ENCODE data around the gene RGL2.

RGL2 gene

DNA sequence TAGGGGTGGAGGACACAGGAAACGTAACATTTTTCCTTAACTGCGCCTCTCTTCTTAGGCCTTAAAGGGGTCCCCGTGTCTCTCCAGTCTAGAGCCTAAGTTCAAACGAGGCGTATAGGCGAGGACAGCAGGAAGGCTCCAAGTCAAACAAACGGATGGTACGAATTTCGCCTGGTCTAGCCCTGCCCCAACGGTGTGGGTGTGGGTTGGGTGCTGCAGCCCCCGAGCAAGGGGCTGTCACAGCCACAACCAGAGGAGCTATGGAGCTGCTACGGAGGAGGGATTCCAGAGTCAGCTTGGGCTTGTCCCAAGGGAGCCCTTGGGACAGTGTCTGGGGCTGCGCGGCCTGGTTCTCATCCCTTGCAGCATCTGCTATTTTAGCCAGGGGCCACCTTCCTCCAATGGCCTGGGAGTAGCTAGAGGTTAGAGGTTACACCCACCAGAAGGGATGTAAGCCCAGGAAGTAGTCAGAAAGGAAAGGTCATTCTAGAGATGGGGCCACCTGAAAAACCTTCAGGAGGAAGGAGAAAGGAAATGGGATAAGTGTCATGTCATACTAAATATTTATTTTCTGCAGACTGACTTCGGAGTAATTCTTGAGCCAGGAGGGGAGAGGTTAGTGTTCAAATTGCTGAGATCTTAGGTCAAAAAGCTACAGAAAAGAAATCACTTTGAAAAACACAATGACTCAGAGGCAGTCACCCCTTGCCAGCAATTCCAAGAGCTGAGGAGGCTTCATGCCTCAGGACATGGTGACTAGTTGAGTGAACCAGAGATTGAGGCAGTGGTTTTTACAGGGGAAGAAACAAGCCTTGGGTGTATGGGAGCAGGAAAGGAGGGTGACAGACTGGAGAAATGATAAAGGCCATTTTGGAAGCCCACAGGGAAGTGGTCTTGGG, 48.8 kb downstream of the RGL2 start:
- WGBS (ENCODE audit: insufficient coverage, insufficient read length): no CpG with 5 or more reads among the region's 15 CpGs

DNA sequence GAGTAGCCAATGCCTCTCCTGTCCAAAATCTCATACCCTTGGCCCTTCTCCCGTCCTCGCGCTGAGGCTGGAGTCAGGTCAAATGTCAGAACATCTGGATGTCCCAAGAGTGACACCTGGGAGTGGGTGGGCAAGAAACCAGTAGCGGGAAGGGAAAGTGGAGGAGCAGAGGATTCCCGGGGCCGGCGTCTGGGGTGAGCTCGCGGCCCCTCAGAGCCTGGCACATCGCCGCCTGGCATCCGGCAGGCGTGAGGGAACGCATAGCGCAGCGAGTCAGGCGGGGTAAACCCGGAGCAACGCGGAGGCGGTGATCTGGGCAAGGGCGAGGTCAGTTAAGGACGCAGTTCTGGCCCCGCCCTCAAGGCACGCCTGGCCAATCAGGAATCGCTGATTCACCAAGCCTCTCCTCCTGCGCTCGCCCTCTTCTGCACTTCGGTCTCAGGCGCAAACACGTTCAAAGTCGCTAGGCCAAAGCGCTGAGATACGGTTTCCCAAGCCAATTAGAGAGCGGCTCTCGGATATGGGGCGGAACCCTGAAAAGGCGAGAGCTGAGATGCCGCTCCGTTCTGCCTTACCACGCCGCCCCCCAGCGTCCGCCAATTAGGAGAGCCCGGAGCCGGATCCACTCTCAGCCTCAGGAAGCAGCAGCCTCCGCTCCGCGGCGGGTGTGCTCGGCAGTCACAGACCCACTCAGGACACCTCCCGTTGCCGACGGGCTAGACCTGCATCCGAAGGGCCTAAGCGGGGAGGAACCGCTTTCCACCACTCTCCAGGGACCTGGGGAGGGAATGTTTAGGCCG, 49.6 kb downstream of the RGL2 start:
- Histone ChIP-seq H3K36me3 (ENCODE audit: control insufficient read depth, insufficient read depth, low read length) (no peaks in the 10 kb centered on the region), H3K27me3 (ENCODE audit: control insufficient read depth, insufficient read depth, low read length) (no peaks in the 10 kb centered on the region; the same call in 1 of the 2 replicates), H3K4me1 (ENCODE audit: control insufficient read depth, insufficient read depth, low read length) (0 out of 2 replicates have a peak, but pooled peaks cover 2% of the 10 kb centered on the region), H3K27ac (ENCODE audit: low read length) (no peak overlapping the region), H3K4me3 (ENCODE audit: low read length) (peak overlapping the region; percentile 47; the same call in 1 of the 2 replicates), H3K9me3 (ENCODE audit: control insufficient read depth, insufficient read depth, low read length) (no peaks in the 10 kb centered on the region)
- no CpG with 5 or more reads among the region's 58 CpGs for WGBS (ENCODE audit: insufficient coverage, insufficient read length)
- peak; percentile 97 for DNase-seq (ENCODE audit: low read depth, low spot score)

More for the DNA sequence above, 48.8 kb downstream of the RGL2 start:
- DNase-seq (ENCODE audit: low read depth, low spot score): no peak
- Histone ChIP-seq H3K9me3 (ENCODE audit: control insufficient read depth, insufficient read depth, low read length) (no peaks in the 10 kb centered on the region), H3K4me1 (ENCODE audit: control insufficient read depth, insufficient read depth, low read length) (0 out of 2 replicates have a peak, but pooled peaks cover 2% of the 10 kb centered on the region), H3K27ac (ENCODE audit: low read length) (no peak overlapping the region), H3K36me3 (ENCODE audit: control insufficient read depth, insufficient read depth, low read length) (no peaks in the 10 kb centered on the region), H3K4me3 (ENCODE audit: low read length) (peak overlapping the region; percentile 47; the same call in 1 of the 2 replicates), H3K27me3 (ENCODE audit: control insufficient read depth, insufficient read depth, low read length) (no peaks in the 10 kb centered on the region; the same call in 1 of the 2 replicates)

DNA sequence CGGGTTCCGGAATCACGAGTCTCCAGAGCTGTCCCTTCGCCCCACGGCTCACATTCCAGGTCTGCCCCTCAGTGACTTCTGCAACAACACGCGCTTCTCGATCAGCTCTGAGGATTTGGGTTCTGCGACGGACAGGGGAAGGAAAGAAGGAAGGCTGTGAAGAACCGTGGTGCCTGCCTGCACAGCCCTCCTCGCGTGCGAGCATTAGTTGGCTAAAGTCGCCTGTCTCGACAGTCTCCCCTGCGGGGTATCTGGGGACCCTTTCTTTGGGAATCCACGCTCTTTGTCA, 50.2 kb downstream of the RGL2 start:
- Histone ChIP-seq H3K4me3 (ENCODE audit: low read length) (peak overlapping the region; percentile 14; the same call in 1 of the 2 replicates), H3K27me3 (ENCODE audit: control insufficient read depth, insufficient read depth, low read length) (no peaks in the 10 kb centered on the region; the same call in 1 of the 2 replicates), H3K36me3 (ENCODE audit: control insufficient read depth, insufficient read depth, low read length) (no peaks in the 10 kb centered on the region), H3K27ac (ENCODE audit: low read length) (no peak overlapping the region), H3K9me3 (ENCODE audit: control insufficient read depth, insufficient read depth, low read length) (no peaks in the 10 kb centered on the region), H3K4me1 (ENCODE audit: control insufficient read depth, insufficient read depth, low read length) (0 out of 2 replicates have a peak, but pooled peaks cover 2% of the 10 kb centered on the region)
- no CpG with 5 or more reads among the region's 18 CpGs for WGBS (ENCODE audit: insufficient coverage, insufficient read length)
- no peak for DNase-seq (ENCODE audit: low read depth, low spot score)

DNA sequence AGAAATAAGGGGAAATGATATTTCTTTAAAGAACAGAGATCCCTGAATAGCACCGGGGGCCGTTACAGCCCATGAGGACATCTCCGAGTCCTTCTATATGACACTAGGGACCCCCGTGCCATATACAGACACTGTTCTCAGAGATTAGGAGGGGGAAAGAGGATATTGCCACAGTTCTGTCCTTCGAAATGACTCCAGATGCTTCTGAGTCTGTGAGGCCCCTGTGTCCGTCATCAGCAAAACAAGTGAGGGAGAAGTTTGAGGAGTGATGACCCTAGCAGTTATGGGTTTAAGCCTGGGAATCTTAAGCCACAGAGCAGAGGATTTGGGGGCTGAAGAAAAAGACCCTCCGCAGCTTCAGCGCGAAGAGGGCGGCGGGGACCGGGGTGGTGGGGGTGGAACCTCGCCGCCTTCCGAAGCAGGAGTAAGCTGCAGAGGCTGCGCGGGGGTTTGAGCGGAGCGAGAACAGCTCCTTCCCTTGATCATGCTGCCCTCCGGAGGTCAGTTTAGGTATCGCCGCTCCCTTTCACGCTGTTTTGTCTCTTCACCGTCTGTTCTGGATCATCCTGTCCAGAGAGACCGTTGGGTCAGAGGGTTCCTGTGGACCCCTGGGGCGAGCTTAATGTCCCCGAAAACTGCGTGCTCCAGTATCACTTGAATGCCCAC, 50.6 kb downstream of the RGL2 start:
- 0 out of 2 replicates have a peak, but pooled peaks cover 2% of the 10 kb centered on the region for H3K4me1 ChIP-seq (ENCODE audit: control insufficient read depth, insufficient read depth, low read length)
- H3K36me3 ChIP-seq (ENCODE audit: control insufficient read depth, insufficient read depth, low read length): no peaks in the 10 kb centered on the region
- no peaks in the 10 kb centered on the region for H3K9me3 ChIP-seq (ENCODE audit: control insufficient read depth, insufficient read depth, low read length)
- H3K27me3 ChIP-seq (ENCODE audit: control insufficient read depth, insufficient read depth, low read length): no peaks in the 10 kb centered on the region; the same call in 1 of the 2 replicates
- no CpG with 5 or more reads among the region's 28 CpGs for WGBS (ENCODE audit: insufficient coverage, insufficient read length)
- peak overlapping the region; percentile 10; the same call in 1 of the 2 replicates for H3K4me3 ChIP-seq (ENCODE audit: low read length)
- DNase-seq (ENCODE audit: low read depth, low spot score): peak; percentile 86
- H3K27ac ChIP-seq (ENCODE audit: low read length): no peak overlapping the region

DNA sequence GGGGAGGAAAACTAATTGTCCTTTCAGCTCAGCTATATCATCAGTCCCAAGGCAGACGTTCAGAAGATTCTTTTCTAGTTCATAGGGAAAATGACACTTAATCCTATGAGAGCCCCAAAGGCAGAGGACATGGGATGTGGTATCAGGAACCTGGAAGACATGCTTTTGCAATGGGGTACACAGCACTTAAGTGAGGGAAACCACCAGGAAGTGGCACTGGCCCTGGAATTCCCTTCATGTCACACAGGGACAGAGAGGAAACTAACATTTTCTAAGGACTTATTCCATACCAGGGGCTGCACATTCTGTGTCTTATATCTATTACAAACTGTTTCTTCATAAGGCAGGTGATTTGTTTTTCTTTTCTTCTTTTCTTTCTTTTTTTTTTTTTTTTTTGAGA, 55.3 kb downstream of the RGL2 start:
- DNase-seq (ENCODE audit: low read depth, low spot score): no peak
- Histone ChIP-seq H3K27me3 (ENCODE audit: control insufficient read depth, insufficient read depth, low read length) (no peaks in the 10 kb centered on the region; the same call in 1 of the 2 replicates), H3K4me3 (ENCODE audit: low read length) (no peak overlapping the region), H3K27ac (ENCODE audit: low read length) (no peak overlapping the region), H3K36me3 (ENCODE audit: control insufficient read depth, insufficient read depth, low read length) (no peaks in the 10 kb centered on the region), H3K4me1 (ENCODE audit: control insufficient read depth, insufficient read depth, low read length) (no peaks in the 10 kb centered on the region), H3K9me3 (ENCODE audit: control insufficient read depth, insufficient read depth, low read length) (no peaks in the 10 kb centered on the region)
- no CpG with 5 or more reads among the region's 1 CpG for WGBS (ENCODE audit: insufficient coverage, insufficient read length)

DNA sequence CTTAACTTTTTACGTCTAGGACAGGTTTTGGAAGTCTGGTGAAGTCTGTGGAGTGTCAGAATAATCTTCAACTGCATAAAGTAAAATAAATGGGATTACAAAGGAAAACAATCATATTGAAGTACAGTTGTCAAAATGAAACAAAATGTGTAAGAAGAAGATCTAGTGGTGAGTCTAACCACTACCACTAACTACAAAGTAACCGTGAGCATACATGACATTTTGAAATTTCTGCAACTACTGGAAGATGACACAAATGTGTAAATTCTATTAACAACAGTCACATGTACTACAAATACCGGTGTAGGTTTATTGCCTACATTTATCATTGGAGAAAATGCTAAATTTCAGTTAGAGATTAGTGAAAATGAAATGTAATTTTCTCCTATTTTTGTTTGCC, 56.8 kb downstream of the RGL2 start:
- H3K27me3 ChIP-seq (ENCODE audit: control insufficient read depth, insufficient read depth, low read length): no peaks in the 10 kb centered on the region; the same call in 1 of the 2 replicates
- H3K36me3 ChIP-seq (ENCODE audit: control insufficient read depth, insufficient read depth, low read length): no peaks in the 10 kb centered on the region
- no peak for DNase-seq (ENCODE audit: low read depth, low spot score)
- H3K27ac ChIP-seq (ENCODE audit: low read length): no peak overlapping the region
- H3K9me3 ChIP-seq (ENCODE audit: control insufficient read depth, insufficient read depth, low read length): no peaks in the 10 kb centered on the region
- H3K4me1 ChIP-seq (ENCODE audit: control insufficient read depth, insufficient read depth, low read length): no peaks in the 10 kb centered on the region
- no CpG with 5 or more reads among the region's 3 CpGs for WGBS (ENCODE audit: insufficient coverage, insufficient read length)
- H3K4me3 ChIP-seq (ENCODE audit: low read length): no peak overlapping the region
